ENCODE results near the gene BABAM1.

BABAM1 gene

DNA sequence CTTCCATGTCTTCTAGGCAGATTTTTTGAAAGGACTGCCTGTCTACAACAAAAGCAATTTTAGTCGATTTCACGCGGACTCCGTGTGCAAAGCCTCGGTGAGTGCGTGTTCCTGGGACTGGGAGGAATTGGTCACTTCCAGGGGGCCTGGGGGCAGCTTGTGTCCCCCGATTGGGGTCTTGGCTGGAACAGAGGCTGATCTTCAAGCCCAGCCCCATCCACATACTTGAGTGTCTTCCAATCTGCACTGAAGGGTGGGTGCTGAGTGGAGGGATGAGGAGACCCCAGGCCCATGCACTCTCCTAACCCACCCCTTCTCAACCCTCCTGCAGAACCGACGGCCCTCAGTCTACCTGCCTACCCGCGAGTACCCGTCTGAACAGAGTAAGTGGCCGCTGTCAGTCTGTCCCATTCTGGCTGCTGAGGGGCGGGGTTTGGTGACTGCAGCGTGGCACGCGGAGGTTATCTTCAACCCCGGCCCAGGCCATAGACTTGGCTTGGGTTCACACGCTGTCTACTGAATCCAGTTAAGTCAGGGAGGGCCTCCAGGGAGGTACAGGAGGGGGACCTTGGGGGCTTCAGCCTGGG is 46.9 kb downstream of the BABAM1 start:
- Histone ChIP-seq H3K4me1 (ENCODE audit: control insufficient read depth, insufficient read depth, low read length) (peaks cover 6% of the 10 kb centered on the region), H3K27ac (ENCODE audit: low read depth, low read length) (no peak overlapping the region), H3K9ac (ENCODE audit: low read depth, low read length) (no peak overlapping the region), H3K9me3 (ENCODE audit: control insufficient read depth, insufficient read depth, low read length) (no peaks in the 10 kb centered on the region), H3K27me3 (ENCODE audit: control insufficient read depth, insufficient read depth, low read length) (no peaks in the 10 kb centered on the region), H3K4me3 (ENCODE audit: low read depth, low read length) (no peak overlapping the region), H3K36me3 (ENCODE audit: control insufficient read depth, insufficient read depth, low read length) (peaks cover 34% of the 10 kb centered on the region)

DNA sequence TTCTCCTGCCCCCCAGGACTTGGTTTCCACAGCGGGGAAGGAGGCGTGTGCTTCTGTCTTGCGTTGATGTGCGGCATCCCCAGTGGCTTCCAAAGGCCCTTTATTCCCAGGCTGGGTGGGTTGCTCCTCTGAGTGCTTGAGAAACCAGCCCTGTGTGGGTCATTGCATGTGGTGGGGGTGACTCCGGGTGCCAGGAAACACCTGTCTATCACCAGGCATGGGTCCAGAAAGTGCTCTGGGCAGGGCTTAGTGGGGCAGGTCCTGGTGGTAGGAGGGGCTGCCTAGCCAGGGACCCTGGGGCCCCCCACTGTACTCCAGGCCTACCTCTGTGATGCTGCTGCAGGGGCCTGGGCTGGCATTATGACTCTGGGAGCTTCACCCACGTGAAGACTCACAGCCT is 51.7 kb downstream of the BABAM1 start:
- H3K9me3 ChIP-seq (ENCODE audit: control insufficient read depth, insufficient read depth, low read length) = no peaks in the 10 kb centered on the region
- H3K36me3 ChIP-seq (ENCODE audit: control insufficient read depth, insufficient read depth, low read length) = peaks cover 41% of the 10 kb centered on the region
- H3K4me3 ChIP-seq (ENCODE audit: low read depth, low read length) = no peak overlapping the region
- H3K9ac ChIP-seq (ENCODE audit: low read depth, low read length) = no peak overlapping the region
- H3K27ac ChIP-seq (ENCODE audit: low read depth, low read length) = no peak overlapping the region
- no peaks in the 10 kb centered on the region for H3K27me3 ChIP-seq (ENCODE audit: control insufficient read depth, insufficient read depth, low read length)
- H3K4me1 ChIP-seq (ENCODE audit: control insufficient read depth, insufficient read depth, low read length) = no peaks in the 10 kb centered on the region

DNA sequence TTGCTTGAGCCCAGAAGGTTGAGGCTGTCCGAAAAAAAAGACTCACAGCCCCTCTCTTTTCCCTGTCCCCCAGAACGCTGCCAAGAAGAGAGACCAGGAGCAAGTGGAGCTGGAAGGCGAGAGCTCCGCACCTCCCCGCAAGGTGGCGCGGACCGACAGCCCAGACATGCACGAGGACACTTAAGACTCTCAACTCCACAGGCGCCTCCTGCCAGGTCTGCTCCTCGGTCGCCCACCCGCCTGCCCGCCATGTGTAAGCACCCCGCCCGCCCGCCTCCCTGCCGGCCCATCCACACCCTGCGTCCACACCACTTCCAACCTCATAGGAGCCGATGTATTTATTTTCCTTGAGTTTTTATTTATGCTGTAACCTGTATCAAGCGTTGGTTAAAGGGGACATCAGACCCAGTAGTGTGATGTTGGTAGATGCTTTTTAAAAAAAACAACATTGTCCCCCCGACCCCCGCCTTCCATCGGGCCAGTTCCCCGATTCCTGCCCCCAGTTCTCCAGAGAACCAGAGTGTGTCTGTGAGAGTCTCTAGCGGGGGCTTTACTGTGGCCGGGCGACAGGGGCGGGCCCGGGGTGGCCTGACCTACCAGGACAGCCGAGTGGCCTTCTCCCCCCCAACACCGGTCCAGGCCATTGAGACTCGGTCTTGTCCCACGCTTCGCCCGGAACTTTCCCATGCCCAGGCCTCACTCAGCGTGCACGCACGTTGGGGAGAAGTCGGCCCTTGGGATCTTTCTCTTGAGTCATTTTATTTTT is 52.4 kb downstream of the BABAM1 start:
- no peaks in the 10 kb centered on the region for H3K4me1 ChIP-seq (ENCODE audit: control insufficient read depth, insufficient read depth, low read length)

DNA sequence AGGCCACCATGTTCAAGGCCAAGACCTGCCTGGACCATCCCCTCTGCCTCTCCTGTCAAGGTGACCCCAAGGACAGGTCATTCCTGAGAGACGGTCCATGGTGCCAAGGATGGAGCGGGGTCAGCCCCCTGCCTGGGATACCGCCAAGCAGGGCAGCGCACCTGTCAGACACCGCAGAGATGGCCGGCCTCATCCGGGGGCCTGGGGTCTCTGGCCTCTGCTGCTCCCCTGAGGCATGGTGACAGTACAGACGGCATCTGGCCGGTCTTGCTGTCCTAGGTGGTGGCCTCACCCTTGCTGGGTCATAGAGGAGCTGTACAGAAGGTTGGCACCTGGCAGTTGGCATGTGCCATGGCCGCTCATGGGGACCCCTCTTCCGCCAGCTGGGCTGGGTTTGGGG is 53.2 kb downstream of the BABAM1 start:
- H3K4me3 ChIP-seq (ENCODE audit: low read depth, low read length) = no peak overlapping the region
- no peaks in the 10 kb centered on the region for H3K9me3 ChIP-seq (ENCODE audit: control insufficient read depth, insufficient read depth, low read length)
- H3K36me3 ChIP-seq (ENCODE audit: control insufficient read depth, insufficient read depth, low read length) = peaks cover 41% of the 10 kb centered on the region
- no peaks in the 10 kb centered on the region for H3K4me1 ChIP-seq (ENCODE audit: control insufficient read depth, insufficient read depth, low read length)
- H3K27me3 ChIP-seq (ENCODE audit: control insufficient read depth, insufficient read depth, low read length) = no peaks in the 10 kb centered on the region
- no peak overlapping the region for H3K9ac ChIP-seq (ENCODE audit: low read depth, low read length)
- no peak overlapping the region for H3K27ac ChIP-seq (ENCODE audit: low read depth, low read length)

More for the DNA sequence above, 52.4 kb downstream of the BABAM1 start:
- H3K27me3 ChIP-seq (ENCODE audit: control insufficient read depth, insufficient read depth, low read length) = no peaks in the 10 kb centered on the region
- H3K9ac ChIP-seq (ENCODE audit: low read depth, low read length) = no peak overlapping the region
- H3K9me3 ChIP-seq (ENCODE audit: control insufficient read depth, insufficient read depth, low read length) = no peaks in the 10 kb centered on the region
- H3K4me3 ChIP-seq (ENCODE audit: low read depth, low read length) = no peak overlapping the region
- peaks cover 39% of the 10 kb centered on the region for H3K36me3 ChIP-seq (ENCODE audit: control insufficient read depth, insufficient read depth, low read length)
- H3K27ac ChIP-seq (ENCODE audit: low read depth, low read length) = no peak overlapping the region

DNA sequence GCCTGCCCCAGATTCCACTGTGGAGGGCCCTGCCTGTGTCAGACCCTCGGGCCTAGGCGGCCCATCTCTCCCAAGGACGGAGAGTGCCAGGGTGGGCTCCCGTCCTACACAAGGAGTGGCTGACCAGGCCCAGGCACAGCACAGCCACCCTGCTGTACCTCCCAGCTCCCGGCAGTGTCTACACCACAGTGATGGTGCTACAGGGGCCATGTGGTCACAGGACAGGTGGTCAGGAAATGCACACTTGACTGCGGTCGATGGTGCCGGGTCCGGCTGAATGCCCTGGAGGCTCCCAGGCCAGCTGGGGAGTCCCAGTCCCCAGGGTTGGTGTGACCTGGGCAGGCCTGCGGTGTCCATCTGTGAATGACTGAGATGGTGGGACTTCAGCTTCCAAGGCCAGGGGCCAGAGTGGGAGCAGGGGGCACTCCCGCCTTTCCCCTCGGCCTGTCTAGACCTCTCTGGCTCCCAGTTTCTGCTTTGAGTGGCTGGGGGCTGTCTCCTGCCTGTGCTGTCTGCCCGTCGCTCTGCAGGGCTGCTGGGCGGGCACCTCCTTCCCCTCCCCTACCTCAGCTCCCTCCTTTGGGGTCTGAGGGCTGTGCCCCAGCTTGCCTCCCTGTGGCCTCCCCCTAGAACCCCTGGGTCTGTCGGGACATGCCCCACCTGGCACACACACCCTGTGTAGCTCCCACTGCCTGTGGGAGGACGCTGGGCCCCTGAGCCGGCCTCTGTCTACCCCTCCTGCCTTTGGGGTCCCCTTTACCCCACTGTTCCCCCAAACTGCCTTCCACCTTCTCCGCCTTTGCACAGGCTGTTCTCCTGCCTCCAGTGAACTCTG is 54.6 kb downstream of the BABAM1 start:
- H3K9me3 ChIP-seq (ENCODE audit: control insufficient read depth, insufficient read depth, low read length) = no peaks in the 10 kb centered on the region
- no peaks in the 10 kb centered on the region for H3K27me3 ChIP-seq (ENCODE audit: control insufficient read depth, insufficient read depth, low read length)
- H3K27ac ChIP-seq (ENCODE audit: low read depth, low read length) = peak overlapping the region; percentile 50
- H3K36me3 ChIP-seq (ENCODE audit: control insufficient read depth, insufficient read depth, low read length) = peaks cover 43% of the 10 kb centered on the region
- no peak overlapping the region for H3K9ac ChIP-seq (ENCODE audit: low read depth, low read length)
- H3K4me3 ChIP-seq (ENCODE audit: low read depth, low read length) = no peak overlapping the region
- no peaks in the 10 kb centered on the region for H3K4me1 ChIP-seq (ENCODE audit: control insufficient read depth, insufficient read depth, low read length)

DNA sequence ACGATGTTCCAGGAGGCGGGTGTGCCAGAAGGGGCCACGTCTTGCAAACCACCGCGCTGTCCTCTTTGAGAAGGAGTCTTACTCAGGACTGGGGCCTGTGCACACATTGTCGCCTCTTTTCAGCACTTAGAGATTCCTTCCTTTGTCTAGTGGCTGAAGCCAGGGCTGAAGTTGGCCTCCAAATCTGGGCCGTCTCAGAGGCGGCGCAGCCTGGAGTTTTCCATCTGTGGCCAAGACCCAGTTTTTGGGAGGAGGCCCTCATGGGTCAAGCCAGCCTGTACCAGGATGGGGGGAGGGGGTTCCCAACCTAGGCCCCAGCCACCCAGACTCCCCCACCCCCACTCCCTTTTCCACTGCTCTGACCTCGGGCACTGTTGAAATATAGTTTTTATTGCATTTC is 55.6 kb downstream of the BABAM1 start:
- Histone ChIP-seq H3K4me1 (ENCODE audit: control insufficient read depth, insufficient read depth, low read length) (no peaks in the 10 kb centered on the region), H3K9ac (ENCODE audit: low read depth, low read length) (no peak overlapping the region), H3K27me3 (ENCODE audit: control insufficient read depth, insufficient read depth, low read length) (no peaks in the 10 kb centered on the region), H3K9me3 (ENCODE audit: control insufficient read depth, insufficient read depth, low read length) (no peaks in the 10 kb centered on the region), H3K4me3 (ENCODE audit: low read depth, low read length) (no peak overlapping the region), H3K27ac (ENCODE audit: low read depth, low read length) (peak overlapping the region; percentile 50), H3K36me3 (ENCODE audit: control insufficient read depth, insufficient read depth, low read length) (peaks cover 44% of the 10 kb centered on the region)

DNA sequence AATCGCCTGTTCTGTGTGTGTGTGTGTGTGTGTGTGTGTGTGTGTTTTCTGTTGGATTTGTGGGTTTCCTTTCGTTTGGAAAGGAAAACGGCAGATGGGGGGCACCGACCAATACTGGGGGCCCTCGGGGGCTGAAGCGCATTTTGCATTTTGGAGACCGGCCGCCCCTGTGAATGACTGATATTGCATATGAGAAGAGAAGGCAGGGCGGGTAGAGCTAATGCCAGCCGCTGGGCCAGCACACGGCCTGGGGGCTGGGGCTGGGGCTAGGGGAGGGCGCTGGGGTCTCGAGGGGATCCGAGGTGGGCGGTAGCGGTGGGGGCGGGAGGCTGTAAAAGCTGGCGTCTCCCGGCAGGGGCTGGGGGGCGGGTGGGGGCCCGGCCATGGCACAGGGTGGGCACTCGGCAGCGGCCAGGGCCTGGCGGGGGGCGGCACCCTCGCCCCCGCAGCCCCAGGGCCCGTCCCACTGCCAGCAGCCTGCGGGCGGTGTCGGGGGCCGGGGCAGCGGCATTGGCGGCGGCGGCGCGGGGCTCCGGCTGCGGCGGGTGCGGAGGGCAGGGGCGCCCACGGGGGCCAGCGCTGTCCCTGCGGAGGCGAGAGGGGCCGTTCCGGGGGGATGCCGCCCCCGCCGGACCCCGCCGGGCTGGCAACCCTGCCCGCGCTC is 56.2 kb downstream of the BABAM1 start:
- Histone ChIP-seq H3K36me3 (ENCODE audit: control insufficient read depth, insufficient read depth, low read length) (peaks cover 44% of the 10 kb centered on the region), H3K9ac (ENCODE audit: low read depth, low read length) (no peak overlapping the region), H3K9me3 (ENCODE audit: control insufficient read depth, insufficient read depth, low read length) (no peaks in the 10 kb centered on the region), H3K4me3 (ENCODE audit: low read depth, low read length) (no peak overlapping the region), H3K4me1 (ENCODE audit: control insufficient read depth, insufficient read depth, low read length) (no peaks in the 10 kb centered on the region), H3K27me3 (ENCODE audit: control insufficient read depth, insufficient read depth, low read length) (no peaks in the 10 kb centered on the region), H3K27ac (ENCODE audit: low read depth, low read length) (no peak overlapping the region)

DNA sequence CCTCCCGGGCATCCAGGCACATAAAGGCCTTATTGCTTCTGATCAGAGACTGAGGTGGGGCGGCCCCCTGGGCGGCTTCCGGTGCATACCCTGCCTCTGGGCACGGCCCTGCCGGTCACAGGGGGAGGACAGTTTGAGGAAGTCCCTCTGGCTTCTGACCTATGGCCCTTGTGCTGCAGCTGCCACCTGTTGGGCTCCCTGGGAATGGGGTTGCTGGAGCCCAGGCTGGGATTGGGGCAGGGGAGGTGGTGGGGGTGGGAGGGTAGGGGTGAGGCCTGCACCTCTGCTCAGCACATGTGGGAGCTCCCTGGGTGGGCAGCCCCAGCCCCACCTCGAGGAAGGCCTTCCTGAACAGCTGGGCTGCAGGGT is 56.7 kb downstream of the BABAM1 start:
- Histone ChIP-seq H3K27ac (ENCODE audit: low read depth, low read length) (no peak overlapping the region), H3K9me3 (ENCODE audit: control insufficient read depth, insufficient read depth, low read length) (no peaks in the 10 kb centered on the region), H3K9ac (ENCODE audit: low read depth, low read length) (no peak overlapping the region), H3K27me3 (ENCODE audit: control insufficient read depth, insufficient read depth, low read length) (no peaks in the 10 kb centered on the region; the same call in 1 of the 2 replicates), H3K4me3 (ENCODE audit: low read depth, low read length) (no peak overlapping the region), H3K4me1 (ENCODE audit: control insufficient read depth, insufficient read depth, low read length) (no peaks in the 10 kb centered on the region), H3K36me3 (ENCODE audit: control insufficient read depth, insufficient read depth, low read length) (peaks cover 43% of the 10 kb centered on the region)

DNA sequence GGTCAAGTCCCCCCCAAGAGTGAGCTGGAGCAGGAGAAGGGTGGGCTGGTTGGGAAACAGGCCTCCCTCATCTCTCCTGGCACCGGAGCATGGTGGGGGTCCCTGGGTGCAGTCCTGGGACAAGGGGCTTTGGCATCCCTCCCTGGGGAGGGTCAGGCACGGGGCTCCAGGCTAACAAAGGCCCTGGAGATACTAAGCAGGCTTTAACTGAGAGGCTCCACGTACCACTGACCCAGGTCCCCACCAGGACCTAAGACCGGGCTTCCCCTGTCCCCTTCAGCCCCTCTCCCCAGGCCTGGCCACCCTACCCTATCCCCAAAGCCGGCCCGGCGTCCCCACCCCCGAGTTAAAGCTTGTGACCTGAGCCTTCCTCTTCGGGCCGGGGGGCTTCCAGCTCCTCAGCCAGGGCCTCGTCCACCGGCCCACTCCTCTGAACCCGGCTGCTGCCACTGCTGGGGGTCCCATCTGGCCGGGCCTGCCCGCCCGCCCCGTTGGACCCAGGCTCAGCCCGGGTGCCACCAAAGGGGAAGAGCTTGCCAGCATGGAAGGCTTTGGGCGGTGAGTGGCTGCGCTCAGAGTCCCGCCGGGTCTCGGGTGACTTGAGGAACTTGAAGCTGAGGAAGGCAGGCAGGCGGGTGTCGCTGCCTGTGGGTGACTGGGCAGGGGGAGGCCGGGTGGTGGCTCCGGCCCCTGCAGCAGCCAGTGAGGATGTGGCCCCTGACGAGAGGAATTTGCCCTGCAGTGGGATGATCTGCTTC is 57.3 kb downstream of the BABAM1 start:
- Histone ChIP-seq H3K27me3 (ENCODE audit: control insufficient read depth, insufficient read depth, low read length) (no peaks in the 10 kb centered on the region; the same call in 1 of the 2 replicates), H3K4me3 (ENCODE audit: low read depth, low read length) (no peak overlapping the region), H3K27ac (ENCODE audit: low read depth, low read length) (no peak overlapping the region), H3K9ac (ENCODE audit: low read depth, low read length) (no peak overlapping the region), H3K9me3 (ENCODE audit: control insufficient read depth, insufficient read depth, low read length) (no peaks in the 10 kb centered on the region), H3K36me3 (ENCODE audit: control insufficient read depth, insufficient read depth, low read length) (peaks cover 37% of the 10 kb centered on the region), H3K4me1 (ENCODE audit: control insufficient read depth, insufficient read depth, low read length) (0 out of 2 replicates have a peak, but pooled peaks cover 3% of the 10 kb centered on the region)

DNA sequence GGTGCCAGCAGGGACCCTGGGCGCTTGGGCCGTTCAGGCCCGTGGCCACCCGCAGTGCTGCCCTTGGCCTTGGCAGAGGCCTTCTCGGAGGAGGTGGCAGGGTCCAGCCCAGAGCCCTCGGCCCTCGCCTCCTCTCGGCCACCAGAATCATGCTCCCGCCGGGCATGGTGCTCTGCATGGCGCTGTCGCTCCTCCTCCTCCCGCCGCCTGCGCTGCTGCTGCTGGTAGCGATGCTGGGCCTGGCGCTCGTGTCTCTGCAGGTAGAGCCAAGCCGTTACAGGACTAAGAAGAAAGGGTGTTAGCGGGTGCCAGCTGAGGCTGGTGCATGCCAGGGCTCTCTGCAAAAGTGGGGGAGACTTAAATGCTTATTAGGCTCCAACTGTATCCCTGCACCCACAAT is 57.9 kb downstream of the BABAM1 start:
- Histone ChIP-seq H3K27me3 (ENCODE audit: control insufficient read depth, insufficient read depth, low read length) (no peaks in the 10 kb centered on the region; the same call in 1 of the 2 replicates), H3K27ac (ENCODE audit: low read depth, low read length) (no peak overlapping the region), H3K9ac (ENCODE audit: low read depth, low read length) (no peak overlapping the region), H3K4me3 (ENCODE audit: low read depth, low read length) (no peak overlapping the region), H3K36me3 (ENCODE audit: control insufficient read depth, insufficient read depth, low read length) (peaks cover 33% of the 10 kb centered on the region), H3K9me3 (ENCODE audit: control insufficient read depth, insufficient read depth, low read length) (no peaks in the 10 kb centered on the region), H3K4me1 (ENCODE audit: control insufficient read depth, insufficient read depth, low read length) (0 out of 2 replicates have a peak, but pooled peaks cover 3% of the 10 kb centered on the region)
